ENCODE results near the gene GOLGB1.
A peak's percentile ranks its signal among the peaks of the same experiment; 100 is the strongest.

The GOLGB1 gene

DNA sequence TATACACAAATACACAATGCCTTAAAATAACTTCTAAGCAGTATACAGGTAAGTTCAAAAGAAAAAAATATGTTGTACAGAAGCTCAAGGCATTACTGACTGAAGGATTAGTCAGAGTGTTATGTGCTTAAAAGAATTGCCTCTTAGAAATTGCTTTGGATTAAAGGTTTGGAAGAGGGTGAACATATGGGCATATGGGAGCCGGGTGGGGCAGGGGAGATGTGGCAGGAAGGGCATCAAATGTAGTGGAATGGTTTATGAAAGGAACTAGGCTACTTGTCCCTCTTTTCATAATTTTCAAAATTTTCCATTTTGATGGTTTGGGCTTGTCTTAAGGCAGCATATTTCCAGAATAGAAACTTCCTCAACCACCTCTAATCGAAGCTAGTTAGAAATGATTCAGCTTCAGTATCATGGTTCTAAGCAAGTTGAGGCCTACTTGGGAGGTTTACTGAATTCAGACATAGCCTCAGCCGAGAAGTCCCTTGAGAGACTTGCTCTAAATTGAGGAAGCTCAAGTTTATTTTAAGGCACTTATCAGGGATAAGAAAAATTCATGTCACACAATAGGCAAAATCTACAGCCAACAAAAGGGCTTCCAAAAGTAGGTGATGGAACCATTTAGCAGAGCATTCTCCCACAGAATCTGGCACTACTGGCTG, 10.1 kb upstream of the GOLGB1 start:
- Histone ChIP-seq H2BK5ac (ENCODE audit: low read length) (no peak overlapping the region), H3K4me1 (ENCODE audit: control insufficient read depth, low read depth, low read length) (no peaks in the 10 kb centered on the region), H2BK120ac (ENCODE audit: low read depth, low read length) (no peak overlapping the region), H4K5ac (ENCODE audit: low read length) (no peak overlapping the region), H3K79me2 (ENCODE audit: control insufficient read depth, insufficient read depth, low read length) (no peaks in the 10 kb centered on the region), H3K4me2 (ENCODE audit: low read length) (no peak overlapping the region), H2AK5ac (ENCODE audit: low read length) (no peak overlapping the region), H4K8ac (ENCODE audit: low read depth, low read length) (no peak overlapping the region), H3K79me1 (ENCODE audit: low read length) (no peaks in the 10 kb centered on the region), H3K56ac (ENCODE audit: low read length) (no peak overlapping the region), H3K9ac (ENCODE audit: low read length) (no peak overlapping the region), H3K4ac (ENCODE audit: low read depth, low read length) (no peak overlapping the region), H3K27me3 (ENCODE audit: insufficient read depth, low read length, poor library complexity) (no peaks in the 10 kb centered on the region), H2BK15ac (replicated peaks; ENCODE audit: low read depth) (no peak overlapping the region), H3K18ac (ENCODE audit: low read length) (no peak overlapping the region), H3K4me3 (ENCODE audit: low read length) (no peak overlapping the region), H3K27ac (ENCODE audit: low read depth, low read length) (no peak overlapping the region), H3K36me3 (ENCODE audit: control insufficient read depth, insufficient read depth, low read length) (no peaks in the 10 kb centered on the region), H3K23ac (ENCODE audit: low read length) (no peak overlapping the region)
- WGBS (ENCODE audit: extremely low coverage, insufficient coverage, low lambda C conversion rate) = no CpG with 5 or more reads among the region's 3 CpGs
- no peak for DNase-seq

DNA sequence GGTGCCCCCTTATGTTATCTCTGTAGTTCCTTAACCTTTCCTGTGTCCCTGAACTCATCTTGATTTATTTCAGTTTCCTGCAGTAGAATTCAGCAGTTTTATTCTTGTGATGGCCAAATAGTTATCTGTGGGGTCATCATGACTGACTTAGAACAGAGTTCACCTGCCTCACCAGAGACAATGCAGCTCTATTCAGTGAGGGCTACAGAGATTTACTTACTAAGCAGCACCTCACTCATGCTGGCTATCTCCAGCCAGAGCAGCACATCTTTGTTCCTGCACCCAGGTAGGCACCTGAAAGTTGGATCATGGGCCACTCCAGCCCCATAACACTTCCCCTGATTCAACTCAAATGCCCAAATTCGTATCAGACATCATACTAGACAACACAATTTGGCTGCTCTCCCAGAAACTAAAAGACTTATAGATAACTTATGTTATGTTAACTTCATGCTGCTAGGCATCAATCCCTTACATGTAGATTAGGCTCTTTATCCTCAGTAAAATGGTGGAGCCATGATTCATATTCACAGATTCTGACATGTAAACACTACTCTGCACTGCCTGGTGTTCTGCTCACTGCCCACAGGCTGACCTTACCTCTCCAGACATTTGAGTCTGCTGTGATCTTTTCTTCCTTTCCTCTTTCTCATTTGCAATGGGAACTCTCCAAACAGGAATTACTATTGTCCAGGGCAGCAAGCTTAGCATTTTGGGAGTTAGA, 9.3 kb upstream of the GOLGB1 start:
- Histone ChIP-seq H3K79me1 (ENCODE audit: low read length) (no peaks in the 10 kb centered on the region), H3K4ac (ENCODE audit: low read depth, low read length) (no peak overlapping the region), H3K27ac (ENCODE audit: low read depth, low read length) (no peak overlapping the region), H2BK15ac (replicated peaks; ENCODE audit: low read depth) (no peak overlapping the region), H3K27me3 (ENCODE audit: insufficient read depth, low read length, poor library complexity) (no peaks in the 10 kb centered on the region), H2AK5ac (ENCODE audit: low read length) (no peak overlapping the region), H2BK5ac (ENCODE audit: low read length) (no peak overlapping the region), H3K9ac (ENCODE audit: low read length) (no peak overlapping the region), H4K5ac (ENCODE audit: low read length) (no peak overlapping the region), H3K23ac (ENCODE audit: low read length) (no peak overlapping the region), H3K79me2 (ENCODE audit: control insufficient read depth, insufficient read depth, low read length) (no peaks in the 10 kb centered on the region), H3K4me1 (ENCODE audit: control insufficient read depth, low read depth, low read length) (no peaks in the 10 kb centered on the region), H3K36me3 (ENCODE audit: control insufficient read depth, insufficient read depth, low read length) (no peaks in the 10 kb centered on the region), H3K18ac (ENCODE audit: low read length) (no peak overlapping the region), H3K4me3 (ENCODE audit: low read length) (no peak overlapping the region), H4K8ac (ENCODE audit: low read depth, low read length) (no peak overlapping the region), H2BK120ac (ENCODE audit: low read depth, low read length) (no peak overlapping the region), H3K56ac (ENCODE audit: low read length) (no peak overlapping the region), H3K4me2 (ENCODE audit: low read length) (no peak overlapping the region)
- DNase-seq = no peak
- no CpG with 5 or more reads among the region's 1 CpG for WGBS (ENCODE audit: extremely low coverage, insufficient coverage, low lambda C conversion rate)

DNA sequence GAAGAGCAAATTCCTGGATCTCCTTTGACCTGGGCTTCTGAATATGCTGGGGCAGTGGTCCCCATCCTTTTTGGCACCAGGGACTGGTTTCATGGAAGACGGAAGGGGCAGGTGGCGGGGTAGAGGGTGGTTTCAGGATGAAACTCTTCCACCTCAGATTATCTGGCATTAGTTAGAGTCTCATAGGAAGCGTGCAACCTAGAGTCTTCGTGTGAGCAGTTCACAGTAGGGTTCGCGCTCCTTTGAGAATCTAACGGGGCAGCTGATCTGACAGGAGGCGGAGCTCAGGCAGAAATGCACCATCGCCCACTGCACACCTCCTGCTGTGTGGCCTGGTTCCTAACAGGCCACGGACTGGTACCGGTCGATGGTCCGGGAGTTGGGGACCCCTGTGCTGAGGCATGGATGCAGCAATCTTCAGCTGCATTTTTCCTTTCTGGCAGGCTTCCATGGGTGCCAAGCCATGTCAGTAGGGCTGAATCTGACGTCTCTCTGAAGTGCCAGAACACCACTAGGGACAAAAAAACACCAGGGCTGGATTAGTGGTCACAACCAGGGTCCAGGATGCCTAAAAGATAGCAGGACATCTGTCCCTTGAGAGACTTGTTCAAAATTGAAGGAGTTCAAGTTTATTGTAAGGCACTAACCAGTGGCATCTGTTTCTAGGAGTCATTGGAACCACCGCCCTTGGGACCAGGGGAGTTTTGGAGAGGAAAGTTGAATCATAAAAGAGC, 8.4 kb upstream of the GOLGB1 start:
- Histone ChIP-seq H3K79me2 (ENCODE audit: control insufficient read depth, insufficient read depth, low read length) (no peaks in the 10 kb centered on the region), H2BK5ac (ENCODE audit: low read length) (no peak overlapping the region), H3K4me1 (ENCODE audit: control insufficient read depth, low read depth, low read length) (no peaks in the 10 kb centered on the region), H3K4me2 (ENCODE audit: low read length) (no peak overlapping the region), H3K36me3 (ENCODE audit: control insufficient read depth, insufficient read depth, low read length) (no peaks in the 10 kb centered on the region), H3K9ac (ENCODE audit: low read length) (no peak overlapping the region), H3K27ac (ENCODE audit: low read depth, low read length) (no peak overlapping the region), H3K4ac (ENCODE audit: low read depth, low read length) (no peak overlapping the region), H2BK120ac (ENCODE audit: low read depth, low read length) (no peak overlapping the region), H3K27me3 (ENCODE audit: insufficient read depth, low read length, poor library complexity) (no peaks in the 10 kb centered on the region), H4K8ac (ENCODE audit: low read depth, low read length) (no peak overlapping the region), H2AK5ac (ENCODE audit: low read length) (no peak overlapping the region), H3K56ac (ENCODE audit: low read length) (no peak overlapping the region), H4K5ac (ENCODE audit: low read length) (no peak overlapping the region), H3K23ac (ENCODE audit: low read length) (no peak overlapping the region), H3K18ac (ENCODE audit: low read length) (no peak overlapping the region), H3K79me1 (ENCODE audit: low read length) (no peaks in the 10 kb centered on the region), H3K4me3 (ENCODE audit: low read length) (no peak overlapping the region), H2BK15ac (replicated peaks; ENCODE audit: low read depth) (no peak overlapping the region)
- no CpG with 5 or more reads among the region's 15 CpGs for WGBS (ENCODE audit: extremely low coverage, insufficient coverage, low lambda C conversion rate)
- DNase-seq = no peak

DNA sequence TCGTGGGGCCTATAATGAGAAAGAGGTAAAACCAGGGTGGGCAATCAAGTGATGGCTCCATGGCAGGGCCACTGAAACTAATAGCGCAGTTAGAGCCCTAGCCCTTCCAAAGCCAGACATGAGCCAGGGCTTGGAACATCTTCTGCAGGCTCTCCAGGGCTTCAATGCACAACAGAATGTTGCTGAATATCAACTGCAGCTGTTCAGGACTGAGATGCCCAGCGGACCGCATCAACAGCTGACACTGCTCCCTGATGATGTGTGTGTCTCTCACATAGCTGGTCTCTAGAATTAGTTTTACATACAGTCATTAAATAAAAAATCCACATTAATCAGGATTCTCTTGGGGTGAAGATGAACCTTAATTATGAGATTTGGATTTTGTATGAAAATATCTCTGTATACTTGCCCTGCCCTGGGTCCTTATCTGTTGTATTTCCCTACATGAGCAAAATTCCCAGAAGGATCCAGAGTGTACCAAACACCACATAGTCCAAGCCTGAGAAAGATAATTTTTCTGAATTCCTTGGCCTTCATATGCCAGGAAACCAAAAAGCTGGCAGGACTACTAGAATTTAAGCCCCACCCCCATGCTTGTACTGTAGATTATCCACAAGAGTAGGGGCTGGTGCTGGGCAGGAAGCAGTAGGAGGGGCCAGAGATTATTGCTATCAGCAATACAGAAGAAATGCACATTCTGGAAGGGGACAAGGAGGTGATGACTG, 7.7 kb upstream of the GOLGB1 start:
- Histone ChIP-seq H3K4me1 (ENCODE audit: control insufficient read depth, low read depth, low read length) (no peaks in the 10 kb centered on the region), H4K5ac (ENCODE audit: low read length) (no peak overlapping the region), H3K23ac (ENCODE audit: low read length) (no peak overlapping the region), H3K79me2 (ENCODE audit: control insufficient read depth, insufficient read depth, low read length) (no peaks in the 10 kb centered on the region), H3K36me3 (ENCODE audit: control insufficient read depth, insufficient read depth, low read length) (no peaks in the 10 kb centered on the region), H3K56ac (ENCODE audit: low read length) (no peak overlapping the region), H2BK120ac (ENCODE audit: low read depth, low read length) (no peak overlapping the region), H3K18ac (ENCODE audit: low read length) (no peak overlapping the region), H2BK5ac (ENCODE audit: low read length) (no peak overlapping the region), H2BK15ac (replicated peaks; ENCODE audit: low read depth) (no peak overlapping the region), H2AK5ac (ENCODE audit: low read length) (no peak overlapping the region), H3K27me3 (ENCODE audit: insufficient read depth, low read length, poor library complexity) (no peaks in the 10 kb centered on the region), H3K79me1 (ENCODE audit: low read length) (no peaks in the 10 kb centered on the region), H3K27ac (ENCODE audit: low read depth, low read length) (no peak overlapping the region), H3K4me3 (ENCODE audit: low read length) (no peak overlapping the region), H4K8ac (ENCODE audit: low read depth, low read length) (no peak overlapping the region), H3K4ac (ENCODE audit: low read depth, low read length) (no peak overlapping the region), H3K9ac (ENCODE audit: low read length) (no peak overlapping the region), H3K4me2 (ENCODE audit: low read length) (no peak overlapping the region)
- no CpG with 5 or more reads among the region's 4 CpGs for WGBS (ENCODE audit: extremely low coverage, insufficient coverage, low lambda C conversion rate)
- DNase-seq = peak; percentile 3

DNA sequence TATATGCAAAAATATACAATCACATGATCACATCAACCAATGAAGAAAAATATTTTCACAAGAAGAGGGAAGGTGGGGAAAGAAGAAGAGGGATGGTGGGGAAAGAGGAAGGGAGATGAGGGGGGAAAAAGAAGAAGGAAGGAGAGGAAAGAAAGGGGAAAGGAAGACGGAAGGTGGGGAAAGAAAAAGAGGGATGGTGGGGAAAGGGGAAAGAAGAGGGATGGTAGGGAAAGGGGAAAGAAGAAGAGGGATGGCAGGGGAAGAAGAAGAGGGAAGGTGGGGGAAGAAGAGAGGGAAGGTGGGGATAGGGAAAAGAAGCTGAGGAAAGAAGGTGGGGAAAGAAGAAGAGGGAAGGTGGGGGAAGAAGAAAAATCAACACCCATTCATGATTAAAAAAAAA, 3.2 kb upstream of the GOLGB1 start:
- no peak overlapping the region for H3K27ac ChIP-seq (ENCODE audit: low read depth, low read length)
- H3K56ac ChIP-seq (ENCODE audit: low read length) = no peak overlapping the region
- no peak overlapping the region for H2BK5ac ChIP-seq (ENCODE audit: low read length)
- no peak overlapping the region for H2BK120ac ChIP-seq (ENCODE audit: low read depth, low read length)
- H3K79me2 ChIP-seq (ENCODE audit: control insufficient read depth, insufficient read depth, low read length) = peaks cover 8% of the 10 kb centered on the region
- no peak overlapping the region for H3K4ac ChIP-seq (ENCODE audit: low read depth, low read length)
- H3K79me1 ChIP-seq (ENCODE audit: low read length) = peaks cover 6% of the 10 kb centered on the region
- WGBS (ENCODE audit: extremely low coverage, insufficient coverage, low lambda C conversion rate) = 100% methylated on average over 1 of the region's 1 CpG
- H3K9ac ChIP-seq (ENCODE audit: low read length) = no peak overlapping the region
- no peaks in the 10 kb centered on the region for H3K27me3 ChIP-seq (ENCODE audit: insufficient read depth, low read length, poor library complexity)
- H3K4me2 ChIP-seq (ENCODE audit: low read length) = no peak overlapping the region
- no peak for DNase-seq
- no peak overlapping the region for H2BK15ac ChIP-seq (replicated peaks; ENCODE audit: low read depth)
- no peak overlapping the region for H3K4me3 ChIP-seq (ENCODE audit: low read length)
- H3K23ac ChIP-seq (ENCODE audit: low read length) = no peak overlapping the region
- no peak overlapping the region for H3K18ac ChIP-seq (ENCODE audit: low read length)
- H4K8ac ChIP-seq (ENCODE audit: low read depth, low read length) = no peak overlapping the region
- no peak overlapping the region for H4K5ac ChIP-seq (ENCODE audit: low read length)
- peaks cover 3% of the 10 kb centered on the region for H3K4me1 ChIP-seq (ENCODE audit: control insufficient read depth, low read depth, low read length)
- no peak overlapping the region for H2AK5ac ChIP-seq (ENCODE audit: low read length)
- H3K36me3 ChIP-seq (ENCODE audit: control insufficient read depth, insufficient read depth, low read length) = no peaks in the 10 kb centered on the region
